Stimulated activated CD4-positive, alpha-beta T cell treated with anti-CD3 and anti-CD28 coated beads, Interleukin-15, amount 100 ng/mL, for 48 hours (primary cell): ENCODE results near the gene CYP2A7.
"Not testable (repeated sequence)": the region's sequence is repeated elsewhere in the genome, so short reads cannot be mapped to it uniquely, and the experiment has no call there.

Experiments used
- DNase-seq, 2 donors: peaks; one replicate each; pipeline ENCODE4 v3.0.0-alpha.2; 2020; ENCODE audit warnings: low read depth in 2 of 2

CYP2A7 gene, protein sequence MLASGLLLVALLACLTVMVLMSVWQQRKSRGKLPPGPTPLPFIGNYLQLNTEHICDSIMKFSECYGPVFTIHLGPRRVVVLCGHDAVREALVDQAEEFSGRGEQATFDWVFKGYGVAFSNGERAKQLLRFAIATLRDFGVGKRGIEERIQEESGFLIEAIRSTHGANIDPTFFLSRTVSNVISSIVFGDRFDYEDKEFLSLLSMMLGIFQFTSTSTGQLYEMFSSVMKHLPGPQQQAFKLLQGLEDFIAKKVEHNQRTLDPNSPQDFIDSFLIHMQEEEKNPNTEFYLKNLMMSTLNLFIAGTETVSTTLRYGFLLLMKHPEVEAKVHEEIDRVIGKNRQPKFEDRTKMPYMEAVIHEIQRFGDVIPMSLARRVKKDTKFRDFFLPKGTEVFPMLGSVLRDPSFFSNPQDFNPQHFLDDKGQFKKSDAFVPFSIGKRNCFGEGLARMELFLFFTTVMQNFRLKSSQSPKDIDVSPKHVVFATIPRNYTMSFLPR

DNA sequence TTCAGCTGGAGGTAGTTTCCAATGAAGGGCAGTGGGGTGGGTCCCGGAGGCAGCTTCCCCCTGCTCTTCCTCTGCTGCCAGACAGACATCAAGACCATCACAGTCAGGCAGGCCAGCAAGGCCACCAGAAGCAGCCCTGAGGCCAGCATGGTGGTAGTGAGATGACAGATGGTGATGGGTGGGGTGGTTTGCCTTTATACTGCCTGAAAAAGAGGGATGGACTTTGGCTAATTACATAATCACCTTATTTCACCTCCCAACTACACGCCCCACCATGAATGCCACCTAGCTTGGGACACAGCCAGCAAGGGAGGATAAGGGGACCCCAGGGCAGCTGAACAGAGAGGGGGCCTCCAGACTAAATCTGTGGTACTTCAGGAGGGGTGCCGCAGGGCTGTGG, at the start of gene CYP2A7:
Gene CYP2A7, minus strand, starts transcription at position 170 of the 400 bp plus-strand sequence. Its CDS starts 21 bp downstream, at position 149.
- DNase-seq: not testable (repeated sequence)

DNA sequence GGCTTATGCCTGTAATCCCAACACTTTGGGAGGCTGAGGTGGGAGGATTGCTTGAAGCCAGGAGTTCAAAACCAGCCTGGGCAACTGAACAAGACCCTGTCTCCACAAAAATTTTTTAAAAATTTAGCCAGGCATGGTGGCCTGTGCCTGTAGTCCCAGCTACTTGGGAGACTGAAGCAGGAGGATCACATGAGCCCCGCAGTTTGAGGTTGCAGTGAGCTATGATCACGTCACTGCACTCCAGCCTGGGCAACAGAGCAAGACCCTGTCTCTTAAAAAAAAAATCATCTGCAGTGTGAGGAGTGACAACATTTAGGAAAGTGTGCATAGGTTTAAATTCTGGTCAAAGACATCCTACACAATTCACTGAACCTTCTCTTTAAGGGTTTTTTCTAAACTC, 48.8 kb upstream of the CYP2A7 start:
- not testable (repeated sequence) for DNase-seq

DNA sequence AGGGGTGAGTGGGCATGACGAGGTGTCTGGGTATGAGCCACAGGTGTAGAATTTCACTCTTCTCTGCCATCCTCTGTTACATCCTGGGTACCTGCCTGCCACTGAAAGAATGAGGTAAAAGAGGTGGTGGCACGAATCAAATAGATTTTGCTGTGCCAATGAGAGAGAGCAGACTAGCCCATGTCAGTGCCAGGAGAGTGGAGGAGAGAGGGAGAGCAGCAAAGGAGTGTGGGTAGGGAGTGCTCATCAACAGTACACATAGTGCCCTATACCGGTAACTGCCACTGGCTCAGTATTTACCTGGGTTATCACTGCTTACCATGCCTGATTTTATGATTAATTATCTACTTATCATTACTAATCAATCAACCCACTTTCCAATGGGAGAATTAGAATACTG, 47.9 kb upstream of the CYP2A7 start:
- DNase-seq: not testable (repeated sequence)

DNA sequence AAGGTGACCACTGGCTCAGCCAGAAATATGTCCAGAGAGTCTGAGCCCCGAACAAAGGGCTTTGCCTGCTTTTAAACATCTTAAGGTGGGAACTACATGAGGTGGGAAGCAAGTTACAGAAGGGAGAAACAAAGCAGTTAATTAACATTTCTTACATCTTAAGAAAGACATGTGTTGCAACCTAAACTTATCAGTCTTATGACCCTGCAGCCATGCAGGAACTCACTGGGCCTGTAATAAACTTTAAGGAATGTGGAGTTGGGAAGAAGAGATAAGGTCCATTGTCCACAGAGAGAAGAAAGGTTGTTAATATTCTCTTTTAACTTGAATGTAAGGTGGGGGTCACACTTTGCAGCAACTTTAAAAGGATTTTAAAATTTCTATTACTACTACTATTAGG, 46.8 kb upstream of the CYP2A7 start:
- DNase-seq: no peak

DNA sequence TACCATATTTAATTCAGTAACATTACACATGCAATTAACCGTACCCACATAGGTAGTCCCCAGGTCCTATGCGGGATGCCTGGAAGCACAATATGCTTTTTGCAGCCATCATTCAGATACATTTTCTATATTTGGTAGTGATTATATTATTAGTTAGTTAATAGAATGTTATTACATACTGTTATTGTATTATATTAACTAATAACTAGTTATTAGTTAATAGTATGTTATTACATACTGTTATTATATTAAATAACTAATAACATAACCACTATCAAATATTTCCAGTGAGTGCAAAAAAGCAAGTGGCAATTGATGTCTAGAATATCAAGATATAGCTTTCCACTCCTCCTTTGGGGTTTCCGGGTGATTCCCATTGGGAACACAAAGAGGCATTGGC, 45.5 kb upstream of the CYP2A7 start:
- DNase-seq: no peak

DNA sequence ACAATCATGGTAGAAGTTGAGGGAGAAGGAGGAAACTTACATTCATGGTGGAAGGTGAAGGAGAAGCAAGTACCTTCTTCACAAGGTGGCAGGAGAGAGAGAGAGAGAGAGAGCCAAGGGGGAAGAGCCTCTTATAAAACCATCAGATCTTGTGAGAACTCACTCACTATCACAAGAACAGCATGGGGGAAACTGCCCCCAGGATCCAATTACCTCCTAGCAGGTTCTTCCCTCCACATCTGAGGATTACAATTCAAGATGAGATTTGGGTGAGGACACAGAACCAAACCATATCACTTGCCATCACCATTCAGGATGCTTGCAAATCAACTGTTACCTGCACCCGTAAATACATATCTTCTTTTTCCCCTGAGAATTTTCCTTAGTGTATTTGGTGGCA, 44.2 kb upstream of the CYP2A7 start:
- not testable (repeated sequence) for DNase-seq

DNA sequence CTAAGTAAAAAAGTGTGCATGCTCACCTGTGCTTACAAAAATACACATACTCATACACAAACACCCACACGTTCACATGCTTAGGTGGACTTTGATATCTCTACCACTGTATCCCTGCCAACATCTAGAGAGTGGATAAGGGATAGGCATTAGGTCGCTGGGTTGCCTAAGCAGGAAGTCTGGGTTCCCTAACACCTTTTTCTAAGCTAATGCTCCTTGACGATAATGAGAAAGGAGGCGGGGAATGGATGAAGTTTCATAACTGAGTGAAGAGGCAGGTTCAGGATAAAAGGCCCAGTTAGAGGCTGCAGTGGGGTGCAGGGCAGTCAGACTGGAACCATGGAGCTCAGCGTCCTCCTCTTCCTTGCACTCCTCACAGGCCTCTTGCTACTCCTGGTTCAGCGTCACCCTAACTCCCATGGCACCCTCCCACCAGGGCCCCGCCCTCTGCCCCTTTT, 41.9 kb upstream of the CYP2A7 start:
- DNase-seq: no peak

DNA sequence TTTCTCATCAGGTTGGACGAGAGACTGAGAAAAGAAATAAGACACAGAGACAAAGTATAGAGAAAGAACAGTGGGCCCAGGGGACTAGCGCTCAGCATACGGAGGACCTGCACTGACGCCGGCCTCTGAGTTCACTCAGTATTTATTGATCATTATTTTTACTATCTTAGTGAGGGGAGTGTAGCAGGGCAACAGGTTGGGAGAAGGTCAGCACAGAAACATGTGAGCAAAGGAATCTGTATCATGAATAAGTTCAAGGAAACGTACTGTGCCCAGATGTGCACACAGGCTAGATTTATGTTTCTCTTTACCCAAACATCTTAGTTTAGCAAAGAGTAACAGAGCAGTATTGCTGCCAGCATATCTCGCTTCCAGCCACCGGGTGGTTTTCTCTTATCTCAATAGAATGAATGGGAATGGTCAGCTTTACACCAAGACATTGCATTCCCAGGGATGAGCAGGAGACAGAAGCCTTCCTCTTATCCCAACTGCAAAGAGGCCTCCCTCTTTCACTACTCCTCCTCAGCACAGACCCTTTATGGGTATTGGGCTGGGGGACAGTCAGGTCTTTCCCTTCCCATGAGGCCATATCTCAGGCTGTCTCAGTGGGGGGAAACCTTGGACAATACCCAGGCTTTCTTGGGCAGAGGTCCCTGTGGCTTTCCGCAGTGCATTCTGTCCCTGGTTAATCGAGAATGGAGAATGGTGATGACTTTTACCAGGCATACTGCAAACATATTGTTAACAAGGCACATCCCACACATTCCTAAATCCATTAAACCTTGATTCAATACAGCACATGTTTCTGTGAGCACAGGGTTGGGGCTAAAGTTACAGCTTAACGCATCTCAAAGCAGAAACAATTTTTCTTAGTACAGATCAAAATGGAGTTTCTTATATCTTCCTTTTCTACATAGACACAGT, 40.5 kb upstream of the CYP2A7 start:
- DNase-seq: not testable (repeated sequence)

DNA sequence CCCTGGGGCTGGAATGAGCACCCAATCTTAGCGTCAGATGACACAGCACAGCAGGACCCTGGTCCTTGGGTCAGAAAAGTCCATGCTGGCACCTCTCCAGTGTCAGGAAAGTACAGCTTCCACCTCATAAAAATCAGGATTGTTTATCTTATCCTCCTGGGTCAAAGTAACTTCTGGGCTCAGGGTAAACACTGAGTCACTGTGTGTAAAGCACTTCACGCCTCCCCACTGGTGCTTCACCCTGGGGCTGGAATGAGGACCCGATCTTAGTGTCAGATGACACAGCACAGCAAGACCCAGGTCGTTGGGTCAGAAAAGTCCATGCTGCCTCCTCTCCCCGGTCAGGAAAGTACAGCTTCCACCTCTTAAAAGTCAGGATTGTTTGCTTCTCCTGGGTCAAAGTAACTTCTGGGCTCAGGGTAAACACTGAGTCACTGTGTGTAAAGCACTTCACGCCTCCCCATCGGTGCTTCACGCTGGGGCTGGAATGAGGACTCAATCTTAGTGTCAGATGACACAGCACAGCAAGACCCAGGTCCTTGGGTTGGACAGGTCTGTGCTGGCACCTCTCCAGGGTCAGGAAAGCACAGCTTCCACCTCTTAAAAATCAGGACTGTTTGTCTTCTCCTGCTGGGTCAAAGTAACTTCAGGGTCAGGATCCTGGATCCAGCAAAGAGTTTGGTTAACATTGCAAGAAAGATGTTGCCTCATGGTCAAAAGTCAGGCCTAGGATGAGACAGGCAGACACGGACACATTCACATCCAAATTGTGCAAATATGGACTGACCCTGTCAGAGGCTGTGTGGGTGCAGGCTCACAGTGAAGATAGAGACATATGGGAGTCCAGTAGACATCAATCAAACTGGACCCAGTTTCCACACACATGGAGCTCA, 39.2 kb upstream of the CYP2A7 start:
- no peak for DNase-seq

DNA sequence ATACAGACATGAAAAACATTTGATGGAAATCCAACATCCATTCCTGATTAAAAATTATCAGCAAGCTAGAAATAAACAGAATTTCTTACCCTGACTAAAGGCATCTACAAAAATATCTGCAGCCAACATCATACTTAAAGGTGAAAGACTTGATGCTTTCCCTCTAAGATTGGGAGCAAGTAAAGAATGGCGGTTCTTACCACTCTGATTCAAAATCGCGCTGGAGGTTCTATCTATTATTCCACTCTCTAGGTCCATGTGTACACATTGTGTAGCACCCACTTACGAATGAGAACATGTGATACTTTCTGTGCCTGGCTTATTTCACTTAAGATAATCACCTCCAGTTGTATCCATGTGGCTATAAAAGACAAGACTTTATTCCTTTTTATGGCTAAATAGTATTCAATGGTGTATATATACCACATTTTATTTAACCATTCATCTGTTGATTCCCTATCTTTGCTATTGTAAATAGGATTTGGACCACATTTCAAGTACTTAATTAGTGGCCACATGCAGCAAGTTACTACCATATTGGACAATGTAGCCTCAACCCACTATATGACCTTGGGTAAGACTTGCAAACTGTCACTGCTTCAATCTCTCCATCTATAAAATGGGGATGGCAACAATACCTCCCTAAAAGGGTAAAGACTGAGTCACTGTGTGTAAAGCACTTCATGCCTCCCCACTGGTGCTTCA, 38.4 kb upstream of the CYP2A7 start:
- no peak for DNase-seq

DNA sequence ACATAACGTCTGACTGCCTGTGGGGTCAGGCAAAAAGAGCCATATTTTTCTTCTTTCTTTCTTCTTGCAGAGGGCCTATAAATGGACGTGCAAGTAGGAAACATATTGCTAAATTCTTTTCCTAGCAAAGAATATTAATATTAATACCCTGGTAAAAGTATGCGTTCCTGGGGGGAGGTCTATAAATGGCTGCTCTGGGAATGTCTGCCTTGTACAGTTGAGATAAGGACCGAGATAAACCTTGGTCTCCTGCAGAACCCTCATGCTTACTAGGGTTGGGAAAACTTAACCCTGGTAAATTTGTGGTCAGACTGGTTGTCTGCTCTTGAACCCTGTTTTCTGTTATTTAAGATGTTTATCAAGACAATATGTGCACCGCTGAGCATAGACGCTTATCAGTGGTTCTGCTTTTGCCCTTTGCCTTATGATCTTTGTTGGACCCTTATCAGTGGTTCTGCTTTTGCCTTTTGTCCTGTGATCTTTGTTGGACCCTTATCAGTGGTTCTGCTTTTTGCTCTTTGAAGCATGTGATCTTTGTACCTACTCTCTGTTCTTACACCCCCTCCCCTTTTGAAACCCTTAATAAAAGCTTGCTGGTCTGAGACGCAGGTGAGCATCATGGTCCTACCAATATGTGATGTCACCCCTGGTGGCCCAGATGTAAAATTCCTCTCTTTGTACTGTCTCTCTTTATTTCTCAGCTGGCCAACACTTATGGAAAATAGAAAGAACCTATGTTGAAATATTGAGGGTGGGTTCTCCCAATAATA, 37.7 kb upstream of the CYP2A7 start:
- DNase-seq: not testable (repeated sequence)

DNA sequence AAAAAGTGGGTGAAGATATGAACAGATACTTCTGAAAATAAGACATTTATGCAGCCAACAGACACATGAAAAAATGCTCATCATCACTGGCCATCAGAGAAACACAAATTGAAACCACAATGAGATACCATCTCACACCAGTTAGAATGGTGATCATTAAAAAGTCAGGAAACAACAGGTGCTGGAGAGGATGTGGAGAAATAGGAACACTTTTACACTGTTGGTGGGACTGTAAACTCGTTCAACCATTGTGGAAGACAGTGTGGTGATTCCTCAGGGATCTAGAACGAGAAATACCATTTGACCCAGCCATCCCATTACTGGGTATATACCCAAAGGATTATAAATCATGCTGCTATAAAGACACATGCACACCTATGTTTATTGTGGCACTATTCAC, 36.3 kb upstream of the CYP2A7 start:
- DNase-seq: not testable (repeated sequence)

DNA sequence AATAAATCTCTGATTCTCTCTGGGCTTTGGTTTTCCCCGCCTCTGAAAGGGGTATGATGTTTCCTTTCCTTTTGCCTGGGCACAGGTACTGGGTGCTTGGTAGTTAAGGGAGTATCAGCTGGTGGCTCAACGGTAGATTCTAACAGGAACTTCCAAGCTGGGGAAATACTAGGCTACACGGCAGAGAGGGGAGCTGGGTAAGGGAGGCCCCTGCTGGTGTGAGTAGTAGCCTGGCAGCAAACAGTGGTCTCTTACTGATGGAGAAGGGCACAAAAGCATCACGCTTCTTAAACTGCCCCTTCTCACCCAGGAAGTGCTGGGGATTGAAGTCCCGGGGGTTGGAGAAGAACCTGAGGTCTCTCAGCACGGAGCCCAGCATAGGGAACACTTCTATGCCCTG, 26.9 kb upstream of the CYP2A7 start:
- DNase-seq: no peak

DNA sequence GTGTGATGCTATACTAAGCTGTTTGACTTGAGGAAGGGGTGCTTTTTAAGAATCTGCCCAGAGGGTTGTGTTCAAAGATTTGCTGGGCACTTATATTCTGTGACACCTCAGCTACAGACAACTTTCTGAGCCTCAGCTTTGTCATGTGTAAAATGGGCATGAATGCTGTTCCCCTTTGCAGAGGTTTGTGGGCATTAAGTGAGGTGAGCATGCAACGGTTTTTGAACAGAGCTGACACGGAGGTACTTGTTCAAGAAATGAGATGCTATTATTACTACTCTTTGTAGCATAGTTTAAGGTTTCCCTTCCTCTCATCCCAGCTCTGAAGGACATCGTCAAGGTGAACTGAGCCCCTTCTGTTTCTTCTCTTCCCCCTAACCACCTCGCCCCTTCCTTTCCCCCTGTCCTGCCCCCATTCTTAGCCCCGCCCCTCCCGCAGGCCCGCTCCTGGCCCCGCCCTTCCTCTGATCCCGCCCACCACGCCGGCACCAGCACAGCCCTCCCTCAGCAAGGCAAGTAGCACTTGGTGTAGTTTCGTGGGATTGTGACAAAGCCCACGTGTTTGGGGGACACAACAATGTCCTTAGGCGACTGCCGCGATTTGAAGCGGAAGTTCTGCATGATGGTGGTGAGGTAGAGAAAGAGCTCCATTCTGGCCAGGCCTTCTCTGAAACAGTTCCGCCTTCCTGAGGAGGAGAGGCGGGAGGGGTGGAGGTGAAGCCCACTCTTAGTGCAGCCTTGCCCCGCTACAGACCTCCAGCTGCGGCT, 26.1 kb upstream of the CYP2A7 start:
- DNase-seq: peak; percentile 25 to 26

DNA sequence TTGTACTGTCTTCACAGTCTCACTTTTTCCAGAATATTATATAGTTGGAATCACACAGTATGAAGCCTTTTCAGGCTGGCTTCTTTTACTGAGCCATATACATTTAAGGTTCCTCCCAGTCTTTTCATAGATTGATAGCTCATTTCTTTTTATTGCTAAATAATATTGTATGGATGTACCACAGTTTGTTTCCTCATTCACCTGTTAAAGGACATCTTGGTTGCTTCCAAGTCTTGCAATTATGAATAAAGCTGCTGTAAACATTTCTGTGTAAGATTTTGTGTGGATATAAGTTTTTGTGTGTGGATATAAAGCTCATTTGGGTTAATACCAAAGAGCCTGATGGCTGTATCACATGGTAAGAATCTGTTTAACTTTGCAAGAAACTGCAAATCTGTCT, 24.5 kb upstream of the CYP2A7 start:
- no peak for DNase-seq

DNA sequence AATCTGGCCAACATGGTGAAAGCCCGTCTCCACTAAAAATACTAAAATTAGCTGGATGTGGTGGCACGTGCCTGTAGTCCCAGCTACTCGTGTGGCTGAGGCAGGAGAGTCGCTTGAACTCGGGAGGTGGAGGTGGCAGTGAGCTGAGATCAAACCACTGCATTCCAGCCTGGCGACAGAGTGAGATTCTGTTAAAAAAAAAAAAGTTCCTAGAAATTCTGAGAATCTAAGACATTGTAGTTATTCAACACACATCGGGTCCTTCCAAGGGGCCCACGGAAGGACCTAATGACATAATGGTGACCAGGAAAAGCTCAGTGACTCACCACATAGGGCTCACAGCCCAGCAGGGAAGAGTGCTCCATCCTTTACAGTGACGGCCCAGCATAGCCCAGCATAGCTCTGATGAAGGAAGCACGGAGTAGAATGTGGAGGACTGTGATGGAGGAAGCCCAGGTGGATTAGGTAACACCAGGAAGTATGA, 22.7 kb upstream of the CYP2A7 start:
- DNase-seq: not testable (repeated sequence)

DNA sequence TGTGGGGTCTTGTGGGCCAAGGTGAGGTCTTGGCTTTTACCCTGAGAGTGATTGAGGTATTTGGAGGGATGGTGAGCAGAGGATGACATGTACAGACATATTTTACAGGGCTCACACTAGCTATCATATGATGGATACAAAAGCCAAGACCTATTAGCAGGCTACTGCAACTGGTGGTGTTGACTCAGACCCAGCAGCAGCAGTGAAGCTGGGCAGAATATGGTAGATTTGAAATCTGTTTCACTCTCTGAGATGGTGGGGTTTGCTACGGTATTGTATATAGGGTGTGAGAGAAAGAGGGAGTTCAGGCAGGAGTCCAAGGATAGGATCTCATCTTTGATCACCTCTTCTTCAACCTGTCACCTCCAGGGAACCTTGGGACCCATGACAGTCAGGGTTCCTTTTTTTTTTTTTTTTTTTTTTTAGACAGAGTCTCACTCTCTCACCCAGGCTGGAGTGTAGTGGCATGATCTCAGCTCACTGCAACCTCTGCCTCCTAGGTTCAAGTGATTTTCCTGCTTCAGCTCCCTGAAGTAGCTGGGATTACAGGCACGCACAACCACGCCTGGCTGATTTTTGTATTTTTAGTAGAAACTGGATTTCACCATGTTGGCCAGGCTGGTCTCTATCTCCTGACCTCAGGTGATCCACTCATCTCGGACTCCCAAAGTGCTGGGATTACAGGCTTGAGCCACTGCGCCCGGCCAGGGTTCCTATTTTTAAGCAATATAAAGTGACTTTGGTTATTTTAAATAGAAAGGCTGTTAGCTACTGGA, 20.1 kb upstream of the CYP2A7 start:
- not testable (repeated sequence) for DNase-seq

DNA sequence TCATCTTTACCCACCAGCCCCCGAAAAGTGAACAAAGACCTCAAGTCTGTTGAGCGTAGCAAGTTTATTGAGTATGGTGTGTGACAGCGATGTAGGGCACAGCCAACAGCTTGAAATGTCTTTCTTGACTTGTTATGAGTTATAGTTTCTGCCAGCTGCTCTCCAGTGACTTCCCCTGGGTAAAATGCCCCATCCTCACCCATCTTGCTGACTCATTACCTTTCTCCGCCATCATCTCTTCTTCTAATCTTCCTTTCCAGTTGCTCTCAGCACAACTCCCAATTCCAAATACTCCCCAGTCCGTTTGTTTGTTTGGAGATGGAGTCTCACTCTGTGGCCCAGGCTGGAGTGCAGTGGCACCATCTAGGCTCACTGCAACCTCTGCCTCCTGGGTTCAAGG, 18.5 kb upstream of the CYP2A7 start:
- not testable (repeated sequence) for DNase-seq
